HepG2 (cell line): ENCODE results near the gene ADPRHL1. TPM values are rescaled to one million over a fixed set of nuclear protein-coding genes. Genes with fewer than 3 reads are reported as not detected.

Source experiments
- ATAC-seq: fragments of 200-7000 bp; cut with Tn5 transposase; 3 replicates; pipeline ENCODE4 v1.9.1; 2020; ENCODE audit warnings: mild to moderate bottlenecking, moderate library complexity
- BruUV-seq: library from RNA; stranded (reverse); fragments of 400-500 nt; replicated peaks from 2 replicates; lab custom pipeline; 2021; lab: Mats Ljungman, UMichigan
- CTCF ChIA-PET: fragments of 300-600 bp; formaldehyde crosslinking; extraction: SDS; loops from one replicate; lab custom pipeline; 2021; ENCODE audit warnings: low total read pairs, inconsistent platforms, low intra/inter-chr PET ratio; lab: Yijun Ruan, JAX
- POLR2A ChIA-PET: fragments of 350-600 bp; sonication (Branson Sonifier 250); formaldehyde crosslinking; loops from one replicate; lab custom pipeline; 2020; ENCODE audit warnings: antibody characterized with exemption, inconsistent platforms; lab: Yijun Ruan, JAX
- DNase-seq: peaks from one replicate; pipeline ENCODE4 v3.0.0-alpha.2; 2015; ENCODE audit warnings: low spot score
- FAIRE-seq: peaks from 3 replicates; lab custom pipeline; 2011; peaks lifted over from hg19 to GRCh38; lab: Jason Lieb, UNC
- H2AFZ ChIP-seq: one replicate; pipeline ENCODE4 v1.6.1; 2011; ENCODE audit warnings: low read length, inconsistent platforms
- H3K27ac ChIP-seq: fragments of 300-600 bp; 3 replicates; pipeline ENCODE4 v1.8.0; 2011; ENCODE audit warnings: mixed run types, mild to moderate bottlenecking, mixed read lengths, low read length, inconsistent platforms; ENCODE audit not compliant: insufficient read depth; ENCODE audit errors: extremely low read length
- H3K27me3 ChIP-seq, 2 experiments: fragments of 200-600 bp in 1 of 2; 2 replicates in 1 of 2; 3 replicates in 1 of 2; pipeline versions ENCODE4 v1.6.0 to v1.8.0; 2011; ENCODE audit warnings: low read length in 2 of 2, mild to moderate bottlenecking in 2 of 2, moderate library complexity in 2 of 2, inconsistent platforms in 1 of 2; ENCODE audit not compliant: insufficient read depth in 2 of 2, control insufficient read depth in 1 of 2
- H3K36me3 ChIP-seq, 2 experiments: fragments of 200-600 bp in 1 of 2; replicated peaks in 1 of 2; 2 replicates in 1 of 2; 3 replicates in 1 of 2; pipeline versions ENCODE4 v1.5.1 to v1.8.0; 2011; ENCODE audit warnings: low read length in 2 of 2, inconsistent platforms in 1 of 2; ENCODE audit not compliant: insufficient read depth in 2 of 2, control insufficient read depth in 1 of 2
- H3K4me1 ChIP-seq: 2 replicates; pipeline ENCODE4 v1.5.1; 2012; ENCODE audit warnings: low read length, inconsistent platforms; ENCODE audit not compliant: insufficient read depth
- H3K4me2 ChIP-seq: 2 replicates; pipeline ENCODE4 v1.6.0; 2011; ENCODE audit warnings: low read depth, low read length, inconsistent platforms
- H3K4me3 ChIP-seq, 3 experiments: fragments of 200-600 bp in 1 of 3; sonication (generic), shearing (Covaris generic) in 1 of 3; replicated peaks in 1 of 3; 2 replicates each; pipeline ENCODE4 v1.5.1; 2011 to 2016; ENCODE audit warnings: low read length in 3 of 3, inconsistent platforms in 2 of 3, low read depth in 2 of 3, mild to moderate bottlenecking in 2 of 3, control low read depth in 1 of 3, mixed read lengths in 1 of 3; ENCODE audit not compliant: insufficient read depth in 1 of 3
- H3K79me2 ChIP-seq: one replicate; pipeline ENCODE4 v1.6.1; 2011; ENCODE audit warnings: low read length, inconsistent platforms; ENCODE audit not compliant: insufficient read depth
- H3K9ac ChIP-seq: 2 replicates; pipeline ENCODE4 v1.6.0; 2011; ENCODE audit warnings: mild to moderate bottlenecking, low read depth, low read length, inconsistent platforms; ENCODE audit not compliant: insufficient read depth
- H3K9me3 ChIP-seq: 2 replicates; pipeline ENCODE4 v1.5.1; 2012; ENCODE audit warnings: mild to moderate bottlenecking, low read length
- H4K20me1 ChIP-seq: 2 replicates; pipeline ENCODE4 v1.6.0; 2011; ENCODE audit warnings: inconsistent platforms, mild to moderate bottlenecking, low read length, moderate library complexity; ENCODE audit not compliant: insufficient read depth
- BRCA1 ChIP-seq: sonication (generic); formaldehyde crosslinking; IDR thresholded peaks from 2 replicates; pipeline ENCODE4 v1.4.0; 2020; ENCODE audit warnings: missing genetic modification reagents
- CENPX ChIP-seq: sonication (generic); formaldehyde crosslinking; IDR thresholded peaks from 2 replicates; pipeline ENCODE4 v1.9.0; 2021; ENCODE audit warnings: mild to moderate bottlenecking, missing genetic modification reagents, moderate library complexity
- DMTF1 ChIP-seq: sonication (generic); formaldehyde crosslinking; IDR thresholded peaks from 2 replicates; pipeline ENCODE4 v1.4.0; 2020; ENCODE audit warnings: mild to moderate bottlenecking, missing genetic modification reagents
- FOSL2 ChIP-seq: sonication (generic); formaldehyde crosslinking; IDR thresholded peaks from 2 replicates; pipeline ENCODE4 v1.4.0; 2020; ENCODE audit warnings: missing genetic modification reagents
- HNRNPK ChIP-seq: fragments of 200-400 bp; formaldehyde crosslinking; IDR thresholded peaks from 2 replicates; pipeline ENCODE4 v1.6.1; 2018; ENCODE audit warnings: low read length, low read depth, moderate library complexity, mild to moderate bottlenecking; ENCODE audit not compliant: poor library complexity, severe bottlenecking
- MAFG ChIP-seq: sonication (generic); formaldehyde crosslinking; IDR thresholded peaks from 2 replicates; pipeline ENCODE4 v1.5.1; 2020; ENCODE audit warnings: mild to moderate bottlenecking, missing genetic modification reagents
- NKX3-1 ChIP-seq: sonication (generic); formaldehyde crosslinking; IDR thresholded peaks from 2 replicates; pipeline ENCODE4 v1.5.0; 2020; ENCODE audit warnings: missing genetic modification reagents
- NR0B2 ChIP-seq: sonication (generic); formaldehyde crosslinking; IDR thresholded peaks from 2 replicates; pipeline ENCODE4 v1.4.0; 2020; ENCODE audit warnings: mild to moderate bottlenecking, missing genetic modification reagents
- SAP130 ChIP-seq: IDR thresholded peaks from 2 replicates; pipeline ENCODE4 v1.6.1; 2016; ENCODE audit warnings: low read depth
- TEAD2 ChIP-seq: sonication (generic); formaldehyde crosslinking; IDR thresholded peaks from 2 replicates; pipeline ENCODE4 v1.9.0; 2021; ENCODE audit warnings: missing genetic modification reagents
- ZNF256 ChIP-seq: sonication (generic); formaldehyde crosslinking; conservative IDR thresholded peaks from 2 replicates; pipeline ENCODE4 v1.4.0; 2020; ENCODE audit warnings: missing genetic modification reagents
- ZNF382 ChIP-seq: sonication (generic); formaldehyde crosslinking; IDR thresholded peaks from 2 replicates; pipeline ENCODE4 v1.5.0; 2020; ENCODE audit warnings: missing genetic modification reagents, mild to moderate bottlenecking, borderline replicate concordance
- ZNF687 ChIP-seq: sonication (generic); formaldehyde crosslinking; IDR thresholded peaks from 2 replicates; pipeline ENCODE4 v1.5.1; 2020; ENCODE audit warnings: mild to moderate bottlenecking, missing genetic modification reagents, moderate library complexity
- ZNF710 ChIP-seq: sonication (generic); formaldehyde crosslinking; IDR thresholded peaks from 2 replicates; pipeline ENCODE4 v1.5.0; 2020; ENCODE audit warnings: mild to moderate bottlenecking, missing genetic modification reagents, borderline replicate concordance
- WGBS: methylation state at CpG from one replicate; pipeline ENCODE4 v1.1.6; 2017; ENCODE audit warnings: low lambda C conversion rate; 5-methylcytosine and 5-hydroxymethylcytosine counted together
- in situ Hi-C: cut with HindIII; loops from 2 replicates; pipeline ENCODE4 v1.10.0; 2017; ENCODE audit warnings: low pct_unique_long_range_greater_than_20kb; ENCODE audit not compliant: extremely low pct_ligation_motif_present
- intact Hi-C: fragments of 100-400 bp; cut with micrococcal nuclease; formaldehyde crosslinking; loops from one replicate; pipeline ENCODE4 v1.10.0; 2022; ENCODE audit not compliant: unreplicated experiment
- polyA plus RNA-seq, 8 experiments: library from polyadenylated mRNA; depleted of rRNA in 3 of 8; stranded (reverse) in 7 of 8; unstranded in 1 of 8; fragments of >200 nt; fragmentation: Illumina TruSeq in 4 of 8; extraction: Trizol in 4 of 8; gene quantifications; 2 replicates each; pipeline versions ENCODE4 v1.2.1 to v1.2.3, GENCODE V29; 2011 to 2016; ENCODE audit warnings: low read depth in 4 of 8, missing spikeins in 1 of 8, mixed read lengths in 1 of 8; ENCODE audit not compliant: insufficient read depth in 1 of 8
- total RNA-seq, 5 experiments: library from RNA; depleted of rRNA; stranded (reverse); fragments of >200 nt; fragmentation: Illumina TruSeq; extraction: Trizol; gene quantifications; 2 replicates each; pipeline ENCODE4 v1.2.3, GENCODE V29; 2016; ENCODE audit warnings: low read depth in 1 of 5

The ADPRHL1 gene
- total and polyA plus RNA-seq, 2 of the 13 experiments (the other 11 are each of a cell fraction or from before 2014, with no cell fraction given), result 0.34 to 0.40 TPM

GRCh38 chr13:113411216-113412023, 41.9 kb downstream of the ADPRHL1 start:
- Histone ChIP-seq H3K9me3 (no peaks in the 10 kb centered on the region), H3K9ac (no peak overlapping the region), H3K27ac (no peak overlapping the region), H3K4me2 (peak overlapping the region; percentile 56), H4K20me1 (no peaks in the 10 kb centered on the region), H2AFZ (no peak overlapping the region), H3K36me3 (no peaks in the 10 kb centered on the region), H3K79me2 (no peaks in the 10 kb centered on the region), H3K4me3 (peak overlapping the region in 1 of 3 experiments; percentile 11; a peak in 1 of 6 replicates), H3K27me3 (peaks cover 19 to 73% of the 10 kb centered on the region in 2 experiments), H3K4me1 (peaks cover 24% of the 10 kb centered on the region)
- intact Hi-C loops (no loop called here), in situ Hi-C loops (no loop called here)
- DNase-seq (peak; percentile 32), FAIRE-seq (no peak), ATAC-seq (peak; percentile 11)
- CTCF ChIA-PET, result no interaction called here
- 29% methylated on average over 9 of the region's 30 CpGs for WGBS
- no TSS peak for BruUV-seq
- POLR2A ChIA-PET, result interaction anchor here (0.8 to 1.0 kb wide), 2 partner anchors 15 to 26 kb away, joined by 3 read pairs; no protein-coding TSS in a partner anchor
- TF ChIP-seq MAFG (no peak), ZNF710 (CRISPR knock-in tag) (no peak), NKX3-1 (CRISPR knock-in tag) (no peak), NR0B2 (no peak), SAP130 (CRISPR knock-in tag) (0 out of 2 replicates have a peak, but pooled peaks have one; percentile 10), BRCA1 (CRISPR knock-in tag) (no peak), ZNF687 (CRISPR knock-in tag) (peak; percentile 25; the same call in 1 of the 2 replicates), HNRNPK (no peak), ZNF382 (no peak), TEAD2 (CRISPR knock-in tag) (no peak), DMTF1 (CRISPR knock-in tag) (no peak), CENPX (CRISPR knock-in tag) (no peak), ZNF256 (CRISPR knock-in tag) (no peak), FOSL2 (CRISPR knock-in tag) (peak; percentile 52; the same call in 1 of the 2 replicates)
